Measurements from ENCODE around the gene LSM3.

LSM3 gene

GRCh38 chr3:14152963-14153355 is 25.7 kb upstream of the LSM3 start:
- no peak overlapping the region for H3K4me3 ChIP-seq (ENCODE audit: low read depth, low read length)
- no peak for TF ChIP-seq CTCF (IDR thresholded peaks at IDR 0.05; ENCODE audit: low read depth, low read length)

GRCh38 chr3:14153663-14154062 is 25.0 kb upstream of the LSM3 start:
- no peak for TF ChIP-seq CTCF (IDR thresholded peaks at IDR 0.05; ENCODE audit: low read depth, low read length)
- H3K4me3 ChIP-seq (ENCODE audit: low read depth, low read length) = no peak overlapping the region

- no peak for TF ChIP-seq CTCF (IDR thresholded peaks at IDR 0.05; ENCODE audit: low read depth, low read length)
- no peak overlapping the region for H3K4me3 ChIP-seq (ENCODE audit: low read depth, low read length)
Observed at GRCh38 chr3:14154276-14154675, 24.3 kb upstream of the LSM3 start.

- no peak for TF ChIP-seq CTCF (IDR thresholded peaks at IDR 0.05; ENCODE audit: low read depth, low read length)
- H3K4me3 ChIP-seq (ENCODE audit: low read depth, low read length) = no peak overlapping the region
Observed at GRCh38 chr3:14154895-14155440, 23.6 kb upstream of the LSM3 start.

GRCh38 chr3:14156201-14156600 is 22.4 kb upstream of the LSM3 start:
- H3K4me3 ChIP-seq (ENCODE audit: low read depth, low read length) = no peak overlapping the region
- TF ChIP-seq CTCF (IDR thresholded peaks at IDR 0.05; ENCODE audit: low read depth, low read length) = no peak

- TF ChIP-seq CTCF (IDR thresholded peaks at IDR 0.05; ENCODE audit: low read depth, low read length) = no peak
- no peak overlapping the region for H3K4me3 ChIP-seq (ENCODE audit: low read depth, low read length)
Observed at GRCh38 chr3:14156843-14157561, 21.6 kb upstream of the LSM3 start.

- no peak for TF ChIP-seq CTCF (IDR thresholded peaks at IDR 0.05; ENCODE audit: low read depth, low read length)
- H3K4me3 ChIP-seq (ENCODE audit: low read depth, low read length) = no peak overlapping the region
Observed at GRCh38 chr3:14157951-14158350, 20.7 kb upstream of the LSM3 start.
